Spleen (tissue), 11 donors: Measurements from ENCODE around the gene LNX2. TPM values are rescaled to one million over a fixed set of nuclear protein-coding genes. Genes with fewer than 3 reads are reported as not detected.

ENCODE experiments used
- DNase-seq: peaks from one replicate; pipeline ENCODE4 v3.0.0-alpha.2; 2020
- H3K27ac ChIP-seq, 8 donors: fragments of 200-600 bp; sonication (generic) in 7 of 8; 1 replicate in 4 of 8; 2 replicates in 4 of 8; pipeline versions ENCODE4 v1.5.0 to v1.8.0; 2016 to 2021; ENCODE audit warnings: inconsistent platforms in 4 of 8, mild to moderate bottlenecking in 4 of 8, moderate library complexity in 1 of 8
- H3K27me3 ChIP-seq, 7 donors: fragments of 200-600 bp; sonication (generic) in 6 of 7; replicated peaks in 1 of 7; 1 replicate in 4 of 7; 2 replicates in 3 of 7; pipeline versions ENCODE4 v1.5.0 to v1.8.0; 2016 to 2021; ENCODE audit warnings: inconsistent platforms in 3 of 7, mild to moderate bottlenecking in 1 of 7
- H3K36me3 ChIP-seq, 6 donors: fragments of 200-600 bp; sonication (generic) in 5 of 6; 1 replicate in 4 of 6; 2 replicates in 2 of 6; pipeline versions ENCODE4 v1.5.0 to v1.8.0; 2016 to 2021; ENCODE audit warnings: inconsistent platforms in 2 of 6
- H3K4me1 ChIP-seq, 6 donors: fragments of 200-600 bp; sonication (generic) in 5 of 6; 1 replicate in 3 of 6; 2 replicates in 3 of 6; pipeline versions ENCODE4 v1.5.0 to v1.8.0; 2016 to 2021; ENCODE audit warnings: inconsistent platforms in 3 of 6
- H3K4me3 ChIP-seq, 8 donors: fragments of 200-600 bp; sonication (generic) in 7 of 8; 1 replicate in 4 of 8; 2 replicates in 4 of 8; pipeline versions ENCODE4 v1.5.0 to v1.8.0; 2016 to 2021; ENCODE audit warnings: inconsistent platforms in 4 of 8, mild to moderate bottlenecking in 4 of 8, moderate library complexity in 2 of 8
- H3K9me3 ChIP-seq, 8 donors: fragments of 200-600 bp; sonication (generic) in 7 of 8; 1 replicate in 4 of 8; 2 replicates in 4 of 8; pipeline versions ENCODE4 v1.5.0 to v1.8.0; 2016 to 2021; ENCODE audit warnings: inconsistent platforms in 4 of 8
- CTCF ChIP-seq, 11 experiments: fragments of 200-600 bp in 7 of 11; fragments of 450-650 bp in 4 of 11; sonication (generic) in 4 of 11; IDR thresholded peaks in 8 of 11; conservative IDR thresholded peaks in 3 of 11; 1 replicate in 7 of 11; 2 replicates in 4 of 11; pipeline versions ENCODE4 v1.4.0 to v1.8.0; 2016 to 2021; ENCODE audit warnings: antibody characterized with exemption in 11 of 11, inconsistent platforms in 4 of 11, mild to moderate bottlenecking in 1 of 11
- POLR2A ChIP-seq, 3 donors: fragments of 450-650 bp; IDR thresholded peaks; one replicate each; pipeline ENCODE4 v1.5.1; 2017; ENCODE audit warnings: antibody characterized with exemption in 3 of 3, mild to moderate bottlenecking in 1 of 3
- POLR2AphosphoS5 ChIP-seq, 3 donors: sonication (generic); formaldehyde crosslinking; IDR thresholded peaks; one replicate each; pipeline ENCODE4 v1.5.1; 2017; ENCODE audit warnings: antibody characterized with exemption in 3 of 3
- WGBS, 5 donors: extraction: QIAGEN DNeasy Blood & Tissue Kit in 3 of 5; methylation state at CpG; one replicate each; pipeline versions ENCODE4 v1.1.5 to v1.1.7; 2013 to 2018; 5-methylcytosine and 5-hydroxymethylcytosine counted together
- intact Hi-C: fragments of 100-400 bp; cut with DNase I; formaldehyde crosslinking; loops from one replicate; pipeline ENCODE4 v1.15.0; 2023; ENCODE audit warnings: low total_unique reads
- polyA plus RNA-seq, 3 donors: library from polyadenylated mRNA; stranded (reverse); fragments of 200-250 nt; gene quantifications; one replicate each; pipeline ENCODE4 v1.2.1, GENCODE V29; 2013
- total RNA-seq, 7 donors: library from RNA; depleted of rRNA in 3 of 7; stranded (reverse); fragments of >200 nt in 3 of 7; fragmentation: NEBNext Ultra II Directional in 4 of 7; extraction: Animal tissue kit (Norgen Biotek cat#: 25700) in 4 of 7; gene quantifications; one replicate each; pipeline versions ENCODE4 v1.1.0 to v1.2.1, GENCODE V29; 2016 to 2021
- donor health status: healthy with polysubstance abuse.
- donor health status: DM: no; HTN: no; CAD: no; lungs with moderate emphysema.
- donor health status: DM: no; HTN: no; CAD: no.
- donor health status: Bipolar disorder and iron deficiency.
- donor health status: healthy.
- donor health status: DM: no; HTN: no; CAD: no.
- donor health status: DM: yes; HTN: yes; CAD: no.

LNX2 gene
- total and polyA plus RNA-seq, 10 donors: 1.8 to 8.8 (median 6.7) TPM

- DNase-seq: no peak
- Histone ChIP-seq H3K27me3 (no peaks in the 10 kb centered on the region), H3K9me3 (no peaks in the 10 kb centered on the region), H3K4me1 (peaks cover 0 to 4% (median 0%) of the 10 kb centered on the region in 6 donors), H3K27ac (no peak overlapping the region), H3K36me3 (peaks cover 0 to 11% (median 2%) of the 10 kb centered on the region in 6 donors), H3K4me3 (no peak overlapping the region)
- intact Hi-C loops: no loop called here
- 89 to 96% (median 93%) methylated on average over 1 of the region's 1 CpG for WGBS, 5 donors
- TF ChIP-seq POLR2A (IDR thresholded peaks at IDR 0.05): no peak
- TF ChIP-seq POLR2AphosphoS5 (IDR thresholded peaks at IDR 0.05): no peak
- TF ChIP-seq CTCF (IDR thresholded peaks at IDR 0.05 in 8 of 11, conservative IDR thresholded peaks at IDR 0.05 in 3 of 11): no peak
Observed at GRCh38 chr13:27574661-27575060, 45.7 kb downstream of the LNX2 start.

DNA sequence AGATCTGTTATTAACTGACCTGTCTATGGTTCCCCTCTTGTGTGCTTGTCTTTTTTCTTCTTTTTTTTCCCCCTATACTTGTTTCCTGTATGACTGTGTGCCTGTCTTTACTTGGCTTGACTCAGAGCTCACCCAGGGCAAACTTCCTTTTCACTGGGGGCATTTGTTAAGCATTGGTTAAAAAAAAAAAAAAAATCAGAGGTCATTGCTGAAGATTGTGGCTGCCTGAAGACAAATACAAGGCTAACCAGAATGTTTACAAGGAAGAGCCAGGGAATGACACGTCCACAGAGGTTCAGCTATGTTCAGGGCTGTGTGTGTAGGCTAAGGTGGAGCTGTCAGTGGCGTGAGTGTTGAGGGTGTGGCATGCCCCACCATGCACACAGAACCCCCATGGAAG, 47.1 kb downstream of the LNX2 start:
- 71 to 83% (median 77%) methylated on average over 2 of the region's 2 CpGs for whole genome bisulfite sequencing, 5 donors

GRCh38 chr13:27572234-27572901, 48.0 kb downstream of the LNX2 start:
- H3K4me1 ChIP-seq: peaks cover 0 to 4% (median 0%) of the 10 kb centered on the region in 6 donors
- TF ChIP-seq CTCF (IDR thresholded peaks at IDR 0.05 in 8 of 11, conservative IDR thresholded peaks at IDR 0.05 in 3 of 11): no peak
- no peak for TF ChIP-seq POLR2A (IDR thresholded peaks at IDR 0.05)
- no peak for TF ChIP-seq POLR2AphosphoS5 (IDR thresholded peaks at IDR 0.05)
- no peaks in the 10 kb centered on the region for H3K9me3 ChIP-seq
- no peaks in the 10 kb centered on the region for H3K27me3 ChIP-seq
- peaks cover 0 to 24% (median 15%) of the 10 kb centered on the region in 6 donors for H3K36me3 ChIP-seq
- DNase-seq: no peak
- intact Hi-C loops: no loop called here
- no peak overlapping the region for H3K27ac ChIP-seq
- no peak overlapping the region for H3K4me3 ChIP-seq

More for the DNA sequence above, 47.1 kb downstream of the LNX2 start:
- intact Hi-C loops: no loop called here
- Histone ChIP-seq H3K4me1 (peaks cover 0 to 4% (median 0%) of the 10 kb centered on the region in 6 donors), H3K27me3 (no peaks in the 10 kb centered on the region), H3K4me3 (no peak overlapping the region), H3K36me3 (peaks cover 0 to 17% (median 11%) of the 10 kb centered on the region in 6 donors), H3K27ac (no peak overlapping the region), H3K9me3 (no peaks in the 10 kb centered on the region)
- TF ChIP-seq CTCF (IDR thresholded peaks at IDR 0.05 in 8 of 11, conservative IDR thresholded peaks at IDR 0.05 in 3 of 11) (no peak), POLR2AphosphoS5 (IDR thresholded peaks at IDR 0.05) (no peak), POLR2A (IDR thresholded peaks at IDR 0.05) (no peak)
- DNase-seq: no peak

GRCh38 chr13:27570906-27571305, 49.4 kb downstream of the LNX2 start:
- 77 to 89% (median 85%) methylated on average over 1 of the region's 1 CpG for WGBS, 5 donors
- no peaks in the 10 kb centered on the region for H3K9me3 ChIP-seq
- no peak overlapping the region for H3K27ac ChIP-seq
- H3K36me3 ChIP-seq: peaks cover 0 to 37% (median 27%) of the 10 kb centered on the region in 6 donors
- intact Hi-C loops: no loop called here
- TF ChIP-seq POLR2AphosphoS5 (IDR thresholded peaks at IDR 0.05) (no peak), POLR2A (IDR thresholded peaks at IDR 0.05) (no peak), CTCF (IDR thresholded peaks at IDR 0.05 in 8 of 11, conservative IDR thresholded peaks at IDR 0.05 in 3 of 11) (no peak)
- no peak overlapping the region for H3K4me3 ChIP-seq
- peaks cover 0 to 4% (median 0%) of the 10 kb centered on the region in 6 donors for H3K4me1 ChIP-seq
- no peak for DNase-seq
- no peaks in the 10 kb centered on the region for H3K27me3 ChIP-seq
